Right atrium auricular region (tissue), 2 donors: Measurements from ENCODE around the gene CENATAC. TPM values are rescaled to one million over a fixed set of nuclear protein-coding genes. Genes with fewer than 3 reads are reported as not detected.

Experiments
- DNase-seq: peaks from one replicate; pipeline ENCODE4 v3.0.0-alpha.2; 2019; ENCODE audit warnings: low spot score
- H3K27ac ChIP-seq, 2 donors: fragments of 200-600 bp; sonication (generic); 1 replicate in 1 of 2; 2 replicates in 1 of 2; pipeline ENCODE4 v1.5.1; 2016 to 2019
- H3K27me3 ChIP-seq, 2 donors: fragments of 200-600 bp; sonication (generic); one replicate each; pipeline versions ENCODE4 v1.5.1 to v1.6.0; 2017 to 2019
- H3K36me3 ChIP-seq: fragments of 200-600 bp; sonication (generic); one replicate; pipeline ENCODE4 v1.5.1; 2016
- H3K4me1 ChIP-seq, 2 donors: fragments of 200-600 bp; sonication (generic); one replicate each; pipeline versions ENCODE4 v1.5.1 to v1.6.0; 2017 to 2019
- H3K4me3 ChIP-seq, 2 donors: fragments of 200-600 bp; sonication (generic); 1 replicate in 1 of 2; 2 replicates in 1 of 2; pipeline ENCODE4 v1.5.1; 2017 to 2019; ENCODE audit warnings: mild to moderate bottlenecking in 1 of 2, moderate library complexity in 1 of 2
- H3K9me3 ChIP-seq, 2 donors: fragments of 200-600 bp; sonication (generic); one replicate each; pipeline ENCODE4 v1.5.1; 2019
- total RNA-seq, 2 donors: library from RNA; depleted of rRNA; stranded (reverse); fragments of >200 nt; gene quantifications; one replicate each; pipeline ENCODE4 v1.1.0, GENCODE V29; 2016
- TF ChIP-seq, protein P1 (sequence below), 2 donors: fragments of 200-600 bp; sonication (generic); IDR thresholded peaks; one replicate each; pipeline ENCODE4 v1.5.1; 2019; ENCODE audit warnings: antibody characterized with exemption in 2 of 2

CENATAC gene
- total RNA-seq, 2 donors from 2014 or later: 8.7 to 11.9 TPM

- H3K36me3 ChIP-seq: peaks cover 77% of the 10 kb centered on the region
- TF ChIP-seq, protein P1, sequence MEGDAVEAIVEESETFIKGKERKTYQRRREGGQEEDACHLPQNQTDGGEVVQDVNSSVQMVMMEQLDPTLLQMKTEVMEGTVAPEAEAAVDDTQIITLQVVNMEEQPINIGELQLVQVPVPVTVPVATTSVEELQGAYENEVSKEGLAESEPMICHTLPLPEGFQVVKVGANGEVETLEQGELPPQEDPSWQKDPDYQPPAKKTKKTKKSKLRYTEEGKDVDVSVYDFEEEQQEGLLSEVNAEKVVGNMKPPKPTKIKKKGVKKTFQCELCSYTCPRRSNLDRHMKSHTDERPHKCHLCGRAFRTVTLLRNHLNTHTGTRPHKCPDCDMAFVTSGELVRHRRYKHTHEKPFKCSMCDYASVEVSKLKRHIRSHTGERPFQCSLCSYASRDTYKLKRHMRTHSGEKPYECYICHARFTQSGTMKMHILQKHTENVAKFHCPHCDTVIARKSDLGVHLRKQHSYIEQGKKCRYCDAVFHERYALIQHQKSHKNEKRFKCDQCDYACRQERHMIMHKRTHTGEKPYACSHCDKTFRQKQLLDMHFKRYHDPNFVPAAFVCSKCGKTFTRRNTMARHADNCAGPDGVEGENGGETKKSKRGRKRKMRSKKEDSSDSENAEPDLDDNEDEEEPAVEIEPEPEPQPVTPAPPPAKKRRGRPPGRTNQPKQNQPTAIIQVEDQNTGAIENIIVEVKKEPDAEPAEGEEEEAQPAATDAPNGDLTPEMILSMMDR (IDR thresholded peaks at IDR 0.05): no peak
- no peaks in the 10 kb centered on the region for H3K4me1 ChIP-seq
- H3K4me3 ChIP-seq: no peak overlapping the region
- H3K27ac ChIP-seq: no peak overlapping the region
- DNase-seq: no peak
- H3K9me3 ChIP-seq: no peaks in the 10 kb centered on the region
- H3K27me3 ChIP-seq: no peaks in the 10 kb centered on the region
Measured at GRCh38 chr11:119047205-119047604, 49.3 kb downstream of the CENATAC start.

GRCh38 chr11:119048644-119049043, 50.7 kb downstream of the CENATAC start:
- no peak for DNase-seq
- H3K9me3 ChIP-seq: no peaks in the 10 kb centered on the region
- no peak overlapping the region for H3K27ac ChIP-seq
- H3K4me1 ChIP-seq: no peaks in the 10 kb centered on the region
- no peak overlapping the region for H3K4me3 ChIP-seq
- no peaks in the 10 kb centered on the region for H3K27me3 ChIP-seq
- TF ChIP-seq, protein P1 (IDR thresholded peaks at IDR 0.05): no peak
- peaks cover 91% of the 10 kb centered on the region for H3K36me3 ChIP-seq

- Histone ChIP-seq H3K4me1 (no peaks in the 10 kb centered on the region), H3K27me3 (no peaks in the 10 kb centered on the region), H3K27ac (no peak overlapping the region), H3K4me3 (no peak overlapping the region), H3K36me3 (peaks cover 96% of the 10 kb centered on the region), H3K9me3 (no peaks in the 10 kb centered on the region)
- DNase-seq: no peak
- TF ChIP-seq, protein P1 (IDR thresholded peaks at IDR 0.05): no peak
Measured at GRCh38 chr11:119049081-119049480, 51.1 kb downstream of the CENATAC start.

GRCh38 chr11:119051440-119052162, 53.7 kb downstream of the CENATAC start:
- no peak for DNase-seq
- H3K4me1 ChIP-seq: peaks cover 0 to 12% of the 10 kb centered on the region in 2 donors
- H3K9me3 ChIP-seq: no peaks in the 10 kb centered on the region
- H3K36me3 ChIP-seq: peaks cover 85% of the 10 kb centered on the region
- H3K27ac ChIP-seq: no peak overlapping the region
- no peaks in the 10 kb centered on the region for H3K27me3 ChIP-seq
- H3K4me3 ChIP-seq: no peak overlapping the region
- TF ChIP-seq, protein P1 (IDR thresholded peaks at IDR 0.05): no peak

- H3K27ac ChIP-seq: no peak overlapping the region
- H3K36me3 ChIP-seq: peaks cover 78% of the 10 kb centered on the region
- no peak overlapping the region for H3K4me3 ChIP-seq
Measured at GRCh38 chr11:119052163-119052814, 54.4 kb downstream of the CENATAC start.

More at GRCh38 chr11:119052163-119052814, 54.4 kb downstream of the CENATAC start:
- H3K27me3 ChIP-seq: no peaks in the 10 kb centered on the region
- TF ChIP-seq, protein P1 (IDR thresholded peaks at IDR 0.05): no peak
- H3K4me1 ChIP-seq: peaks cover 0 to 12% of the 10 kb centered on the region in 2 donors
- no peak for DNase-seq
- no peaks in the 10 kb centered on the region for H3K9me3 ChIP-seq
